ENCODE measurements around the gene UBE2D2. TPM values are rescaled to one million over a fixed set of nuclear protein-coding genes. Genes with fewer than 3 reads are reported as not detected.
A peak's percentile ranks its signal among the peaks of the same experiment; 100 is the strongest.
"Not testable (repeated sequence)": the region's sequence is repeated elsewhere in the genome, so short reads cannot be mapped to it uniquely, and the experiment has no call there.

Gene UBE2D2
- 100 to 1,000 TPM in 1 of 6 donors, 10 to 100 TPM in 5; 61.8 to 106 (median 86.7) TPM for total RNA-seq

GRCh38 chr5:139560752-139561654 is at the start of gene UBE2D2:
TSS of gene UBE2D2 (plus strand) at chr5:139561339. CDS start at chr5:139561792, 453 bp downstream.
- DNase-seq (peak; percentile 97 to 99), ATAC-seq (ENCODE audit: low FRiP score in 2 of 2) (peak; percentile 99)
- H3K27ac ChIP-seq, result peak within 1 kb of the TSS; percentile 94 to 99 (median 97)
- peak in 1 of 4 donors; percentile 23 for TF ChIP-seq EP300 (IDR thresholded peaks at IDR 0.05)
- TF ChIP-seq POLR2AphosphoS5 (IDR thresholded peaks at IDR 0.05), result peak; percentile 79 to 89
- TF ChIP-seq CTCF (IDR thresholded peaks at IDR 0.05), result peak in 1 of 6 experiments; percentile 20
- TF ChIP-seq POLR2A (IDR thresholded peaks at IDR 0.05), result peak; percentile 73 to 91 (median 78)
- no peaks in the 10 kb centered on the region for H3K27me3 ChIP-seq
- H3K9me3 ChIP-seq, result no peaks in the 10 kb centered on the region
- 0% methylated on average over 19 to 35 of the region's 89 CpGs for WGBS, 2 donors
- H3K36me3 ChIP-seq, result peaks cover 0 to 4% (median 0%) of the 10 kb centered on the region in 4 donors
- H3K4me1 ChIP-seq, result peaks cover 32 to 46% (median 40%) of the 10 kb centered on the region in 4 donors
- peak within 1 kb of the TSS; percentile 45 to 91 (median 76) for H3K4me3 ChIP-seq

GRCh38 chr5:139512786-139513390 is 48.3 kb upstream of the UBE2D2 start:
- Histone ChIP-seq H3K9me3 (no peaks in the 10 kb centered on the region), H3K4me1 (peaks cover 0 to 9% (median 4%) of the 10 kb centered on the region in 4 donors), H3K4me3 (no peak overlapping the region), H3K27me3 (no peaks in the 10 kb centered on the region), H3K27ac (no peak overlapping the region), H3K36me3 (no peaks in the 10 kb centered on the region)
- DNase-seq, result no peak
- TF ChIP-seq EP300 (IDR thresholded peaks at IDR 0.05), result no peak
- TF ChIP-seq CTCF (IDR thresholded peaks at IDR 0.05), result peak in 2 of 6 experiments; percentile 7 to 12
- TF ChIP-seq POLR2AphosphoS5 (IDR thresholded peaks at IDR 0.05), result no peak
- TF ChIP-seq POLR2A (IDR thresholded peaks at IDR 0.05), result no peak
- WGBS, 2 donors, result 80 to 83% methylated on average over 6 of the region's 6 CpGs
- no peak for ATAC-seq (ENCODE audit: low FRiP score in 2 of 2)

GRCh38 chr5:139513434-139513833 is 47.7 kb upstream of the UBE2D2 start:
- 80 to 93% methylated on average over 4 to 5 of the region's 5 CpGs for WGBS, 2 donors
- H3K36me3 ChIP-seq, H3K27ac ChIP-seq, H3K9me3 ChIP-seq, H3K4me3 ChIP-seq, H3K27me3 ChIP-seq, H3K4me1 ChIP-seq: not testable (repeated sequence)
- peak in 1 of 2 donors; percentile 89 for DNase-seq
- peak; percentile 79 to 87 for ATAC-seq (ENCODE audit: low FRiP score in 2 of 2)
- TF ChIP-seq CTCF (IDR thresholded peaks at IDR 0.05), result peak; percentile 64 to 90 (median 88)
- peak in 1 of 2 donors; percentile 24 for TF ChIP-seq POLR2AphosphoS5 (IDR thresholded peaks at IDR 0.05)

- no peaks in the 10 kb centered on the region for H3K27me3 ChIP-seq
- no peaks in the 10 kb centered on the region for H3K9me3 ChIP-seq
- DNase-seq (no peak), ATAC-seq (ENCODE audit: low FRiP score in 2 of 2) (no peak)
- H3K36me3 ChIP-seq, result no peaks in the 10 kb centered on the region
- H3K27ac ChIP-seq, result no peak overlapping the region
- peaks cover 3 to 9% (median 5%) of the 10 kb centered on the region in 4 donors for H3K4me1 ChIP-seq
- H3K4me3 ChIP-seq, result no peak overlapping the region
- 91% methylated on average over 6 of the region's 6 CpGs for WGBS, 2 donors
- TF ChIP-seq CTCF (IDR thresholded peaks at IDR 0.05), result no peak
- TF ChIP-seq EP300 (IDR thresholded peaks at IDR 0.05), result no peak
- no peak for TF ChIP-seq POLR2AphosphoS5 (IDR thresholded peaks at IDR 0.05)
- TF ChIP-seq POLR2A (IDR thresholded peaks at IDR 0.05), result no peak
Measured at GRCh38 chr5:139513852-139514485, 47.2 kb upstream of the UBE2D2 start.

Measured in upper lobe of left lung (tissue), 6 donors.